ENCODE results near the gene UPB1. TPM values are rescaled to one million over a fixed set of nuclear protein-coding genes. Genes with fewer than 3 reads are reported as not detected.

Gene UPB1
- total and polyA plus RNA-seq, 2 experiments from 2014 or later = 0.13 TPM; not detected in 1

- Histone ChIP-seq H3K36me3 (ENCODE audit: insufficient read depth) (no peaks in the 10 kb centered on the region), H4K20me1 (replicated peaks; ENCODE audit: insufficient read depth) (no peaks in the 10 kb centered on the region), H3K79me2 (replicated peaks; ENCODE audit: insufficient read depth) (no peaks in the 10 kb centered on the region), H3K27me3 (ENCODE audit: insufficient read depth) (no peaks in the 10 kb centered on the region), H2AFZ (no peak overlapping the region), H3K27ac (ENCODE audit: low read depth) (no peak overlapping the region), H3F3A (replicated peaks; ENCODE audit: low read depth) (no peaks in the 10 kb centered on the region), H3K4me1 (ENCODE audit: insufficient read depth) (peaks cover 20% of the 10 kb centered on the region; the same call in 1 of the 2 replicates), H3K4me3 (no peak overlapping the region), H3K4me2 (no peak overlapping the region), H3K9me2 (ENCODE audit: insufficient read depth) (no peaks in the 10 kb centered on the region)
- no peaks in the 10 kb centered on the region for H3K9me3 Mint-ChIP-seq
- no peaks in the 10 kb centered on the region; the same call in 2 of the 3 replicates for H3K36me3 Mint-ChIP-seq (ENCODE audit: low read depth)
- TF ChIP-seq POLR2AphosphoS5 (IDR thresholded peaks at IDR 0.05; ENCODE audit: low read depth) (no peak), JUNB (IDR thresholded peaks at IDR 0.05; ENCODE audit: unreplicated experiment) (no peak), REST (IDR thresholded peaks at IDR 0.05; ENCODE audit: unreplicated experiment) (no peak), CREB1 (CRISPR knock-in tag; IDR thresholded peaks at IDR 0.05; ENCODE audit: low read depth) (no peak), ETS1 (IDR thresholded peaks at IDR 0.05) (no peak)
- no peak overlapping the region for H3K4me3 Mint-ChIP-seq
- peaks cover 15% of the 10 kb centered on the region for H3K27me3 Mint-ChIP-seq (ENCODE audit: insufficient read depth, low read depth, poor library complexity)
- DNase-seq (ENCODE audit: low spot score) (no peak), ATAC-seq (no peak)
- H3K27ac Mint-ChIP-seq = no peak overlapping the region
- H3K4me1 Mint-ChIP-seq = peaks cover 16% of the 10 kb centered on the region
These were observed 23.8 kb downstream of the UPB1 start for GRCh38 chr22:24518771-24519485.

GRCh38 chr22:24519496-24519895 lies 24.4 kb downstream of the UPB1 start:
- H3K4me2 ChIP-seq = no peak overlapping the region
- H3K27me3 Mint-ChIP-seq (ENCODE audit: insufficient read depth, low read depth, poor library complexity) = peaks cover 13% of the 10 kb centered on the region
- H3K27ac Mint-ChIP-seq = no peak overlapping the region
- TF ChIP-seq STAT1 (IDR thresholded peaks at IDR 0.05; ENCODE audit: unreplicated experiment) (no peak), CREB1 (CRISPR knock-in tag; IDR thresholded peaks at IDR 0.05; ENCODE audit: low read depth) (no peak)
- no peaks in the 10 kb centered on the region; the same call in 2 of the 3 replicates for H3K36me3 Mint-ChIP-seq (ENCODE audit: low read depth)
- no peaks in the 10 kb centered on the region for H3K9me2 ChIP-seq (ENCODE audit: insufficient read depth)
- peaks cover 15% of the 10 kb centered on the region for H3K4me1 Mint-ChIP-seq
- no peaks in the 10 kb centered on the region for H4K20me1 ChIP-seq (replicated peaks; ENCODE audit: insufficient read depth)
- no peaks in the 10 kb centered on the region for H3K27me3 ChIP-seq (ENCODE audit: insufficient read depth)
- ATAC-seq = no peak
- no peaks in the 10 kb centered on the region for H3K36me3 ChIP-seq (ENCODE audit: insufficient read depth)
- H2AFZ ChIP-seq = no peak overlapping the region
- no peak overlapping the region for H3K4me3 ChIP-seq
- H3K79me2 ChIP-seq (replicated peaks; ENCODE audit: insufficient read depth) = no peaks in the 10 kb centered on the region
- no peak overlapping the region for H3K4me3 Mint-ChIP-seq
- no peaks in the 10 kb centered on the region for H3K9me3 Mint-ChIP-seq
- H3K4me1 ChIP-seq (ENCODE audit: insufficient read depth) = peaks cover 20% of the 10 kb centered on the region; the same call in 1 of the 2 replicates
- no peak for DNase-seq (ENCODE audit: low spot score)
- no peak overlapping the region for H3K27ac ChIP-seq (ENCODE audit: low read depth)
- H3F3A ChIP-seq (replicated peaks; ENCODE audit: low read depth) = no peaks in the 10 kb centered on the region
